GM18870 (cell line): ENCODE results near the gene PRLH.
A peak's percentile ranks its signal among the peaks of the same experiment; 100 is the strongest.

Experiments used
- ATAC-seq: cut with Tn5 transposase; IDR thresholded peaks from one replicate; pipeline ENCODE4 v1.9.1; 2021; ENCODE audit warnings: moderate library complexity; ENCODE audit not compliant: unreplicated experiment

Gene PRLH

GRCh38 chr2:237566401-237567235, at the start of gene PRLH:
PRLH (plus strand) TSS chr2:237566574; CDS start chr2:237566574, 0 bp downstream.
- ATAC-seq = no peak

- no peak for ATAC-seq
Observed at GRCh38 chr2:237517163-237517562, 49.2 kb upstream of the PRLH start.

- ATAC-seq = no peak
Observed at GRCh38 chr2:237517990-237518389, 48.4 kb upstream of the PRLH start.

GRCh38 chr2:237519506-237520245, 46.7 kb upstream of the PRLH start:
- no peak for ATAC-seq

- ATAC-seq = no peak
Observed at GRCh38 chr2:237520290-237520689, 46.1 kb upstream of the PRLH start.

GRCh38 chr2:237524631-237525030, 41.7 kb upstream of the PRLH start:
- ATAC-seq = no peak

- ATAC-seq = no peak
Observed at GRCh38 chr2:237525559-237526157, 40.7 kb upstream of the PRLH start.

- ATAC-seq = no peak
Observed at GRCh38 chr2:237527233-237527632, 39.1 kb upstream of the PRLH start.

- ATAC-seq = no peak
Observed at GRCh38 chr2:237527766-237528165, 38.6 kb upstream of the PRLH start.

- peak; percentile 78 for ATAC-seq
Observed at GRCh38 chr2:237529452-237530402, 36.6 kb upstream of the PRLH start.

GRCh38 chr2:237530472-237531433, 35.6 kb upstream of the PRLH start:
- ATAC-seq = no peak

- ATAC-seq = no peak
Observed at GRCh38 chr2:237532160-237532559, 34.2 kb upstream of the PRLH start.

- no peak for ATAC-seq
Observed at GRCh38 chr2:237533668-237534161, 32.7 kb upstream of the PRLH start.

- ATAC-seq = no peak
Observed at GRCh38 chr2:237534380-237534779, 32.0 kb upstream of the PRLH start.

- ATAC-seq = no peak
Observed at GRCh38 chr2:237535385-237536082, 30.8 kb upstream of the PRLH start.

GRCh38 chr2:237536083-237536415, 30.3 kb upstream of the PRLH start:
- ATAC-seq = no peak

GRCh38 chr2:237536617-237537016, 29.8 kb upstream of the PRLH start:
- no peak for ATAC-seq

- ATAC-seq = no peak
Observed at GRCh38 chr2:237538001-237538720, 28.2 kb upstream of the PRLH start.
